Loucy (cell line): Measurements from ENCODE around the gene TMEM258.

Source experiments
- H2AFZ ChIP-seq: fragments of 200-600 bp; sonication (generic); 2 replicates; pipeline ENCODE4 v1.6.0; 2016; ENCODE audit warnings: antibody characterized with exemption, mild to moderate bottlenecking, low read length, moderate library complexity
- H3F3A ChIP-seq: fragments of 200-600 bp; 2 replicates; pipeline ENCODE4 v1.6.0; 2016; ENCODE audit warnings: antibody characterized with exemption, low read depth, mild to moderate bottlenecking
- H3K27me3 ChIP-seq: fragments of 200-600 bp; sonication (generic); 2 replicates; pipeline ENCODE4 v1.6.1; 2014; ENCODE audit warnings: low read length, mild to moderate bottlenecking; ENCODE audit not compliant: insufficient read depth, poor library complexity, severe bottlenecking
- H3K36me3 ChIP-seq: fragments of 200-600 bp; sonication (generic); 2 replicates; pipeline ENCODE4 v1.6.1; 2016; ENCODE audit warnings: low read length; ENCODE audit not compliant: insufficient read depth
- H3K4me1 ChIP-seq: fragments of 200-600 bp; sonication (generic); 2 replicates; pipeline ENCODE4 v1.5.1; 2014; ENCODE audit warnings: low read length, mild to moderate bottlenecking; ENCODE audit not compliant: insufficient read depth, poor library complexity, severe bottlenecking
- H3K4me2 ChIP-seq: fragments of 200-600 bp; sonication (generic); 2 replicates; pipeline ENCODE4 v1.6.0; 2014; ENCODE audit warnings: antibody characterized with exemption, low read length, low read depth, mild to moderate bottlenecking; ENCODE audit not compliant: poor library complexity, severe bottlenecking
- H3K4me3 ChIP-seq: fragments of 200-600 bp; sonication (generic); 2 replicates; pipeline ENCODE4 v1.5.1; 2014; ENCODE audit warnings: low read length, mild to moderate bottlenecking, mixed read lengths; ENCODE audit not compliant: poor library complexity, severe bottlenecking
- H3K79me2 ChIP-seq: fragments of 200-600 bp; sonication (generic); 2 replicates; pipeline ENCODE4 v1.6.1; 2014; ENCODE audit warnings: low read length; ENCODE audit not compliant: insufficient read depth
- H3K9ac ChIP-seq: fragments of 200-600 bp; sonication (generic); 2 replicates; pipeline ENCODE4 v1.6.0; 2014; ENCODE audit warnings: mild to moderate bottlenecking, low read depth, low read length, moderate library complexity; ENCODE audit not compliant: poor library complexity, severe bottlenecking
- H3K9me2 ChIP-seq: fragments of 200-600 bp; sonication (generic); replicated peaks from 2 replicates; pipeline ENCODE4 v1.6.1; 2016; ENCODE audit warnings: low read depth, low read length, mixed read lengths
- H3K9me3 ChIP-seq: fragments of 200-600 bp; sonication (generic); 2 replicates; pipeline ENCODE4 v1.6.1; 2014; ENCODE audit warnings: mild to moderate bottlenecking, antibody characterized with exemption, low read length, low read depth; ENCODE audit not compliant: insufficient read depth
- H4K20me1 ChIP-seq: fragments of 200-600 bp; sonication (generic); 2 replicates; pipeline ENCODE4 v1.6.0; 2014; ENCODE audit warnings: antibody characterized with exemption, low read length, mild to moderate bottlenecking; ENCODE audit not compliant: insufficient read depth, poor library complexity, severe bottlenecking
- EZH2phosphoT487 ChIP-seq: fragments of 200-600 bp; IDR thresholded peaks from 2 replicates; pipeline ENCODE4 v1.6.1; 2018; ENCODE audit warnings: antibody characterized with exemption, mild to moderate bottlenecking, moderate library complexity, borderline replicate concordance
- TF ChIP-seq, protein P1 (sequence below): fragments of 200-600 bp; sonication (generic); conservative IDR thresholded peaks from 2 replicates; pipeline ENCODE4 v1.5.1; 2014; ENCODE audit warnings: mild to moderate bottlenecking, antibody characterized with exemption, low read length

The TMEM258 gene

DNA sequence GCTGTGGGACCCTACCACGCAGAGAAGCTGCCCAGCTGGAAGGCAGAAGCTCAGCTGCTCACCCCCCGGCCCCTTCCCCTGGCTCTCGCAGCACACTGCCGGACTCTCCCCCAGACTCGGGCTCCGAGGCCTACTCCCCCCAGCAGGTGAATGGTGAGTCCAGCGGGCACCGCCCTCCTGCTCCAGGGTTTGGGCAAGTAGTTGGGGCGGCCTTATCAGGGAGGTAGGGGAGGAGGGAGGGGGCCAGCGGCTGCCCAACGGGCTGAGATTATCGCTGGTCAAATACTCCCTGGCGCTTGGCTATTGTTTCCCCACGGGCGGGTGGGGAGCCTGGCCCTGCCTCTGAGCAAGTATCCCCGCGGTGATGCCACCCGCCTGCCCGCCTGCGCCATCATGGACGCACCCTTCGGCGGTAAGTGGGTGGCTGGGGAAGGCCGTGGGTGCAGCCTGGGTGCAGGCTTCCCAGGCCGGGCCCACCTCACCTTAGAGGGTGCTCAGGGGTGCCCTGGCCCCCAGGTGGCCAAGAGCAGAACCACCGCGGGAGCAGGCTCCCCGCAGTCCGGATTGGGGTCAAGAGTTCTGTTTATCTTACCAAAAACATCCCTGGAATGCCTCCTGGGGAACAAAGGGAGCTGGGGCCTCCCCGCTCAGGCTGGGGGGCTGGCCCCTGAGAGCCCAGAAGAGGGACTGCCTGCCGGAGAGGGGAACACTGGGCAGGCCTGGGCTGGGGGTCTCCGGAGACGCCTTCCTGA is 23.1 kb downstream of the TMEM258 start:
- Histone ChIP-seq H3K79me2 (no peaks in the 10 kb centered on the region), H3K9ac (no peak overlapping the region), H3K4me1 (no peaks in the 10 kb centered on the region), H3K9me2 (no peaks in the 10 kb centered on the region), H3K4me2 (no peak overlapping the region), H2AFZ (no peak overlapping the region), H3K27me3 (no peaks in the 10 kb centered on the region), H3K9me3 (no peaks in the 10 kb centered on the region), H3K4me3 (no peak overlapping the region), H3F3A (no peaks in the 10 kb centered on the region), H3K36me3 (no peaks in the 10 kb centered on the region), H4K20me1 (no peaks in the 10 kb centered on the region)
- TF ChIP-seq EZH2phosphoT487: no peak
- TF ChIP-seq, protein P1, sequence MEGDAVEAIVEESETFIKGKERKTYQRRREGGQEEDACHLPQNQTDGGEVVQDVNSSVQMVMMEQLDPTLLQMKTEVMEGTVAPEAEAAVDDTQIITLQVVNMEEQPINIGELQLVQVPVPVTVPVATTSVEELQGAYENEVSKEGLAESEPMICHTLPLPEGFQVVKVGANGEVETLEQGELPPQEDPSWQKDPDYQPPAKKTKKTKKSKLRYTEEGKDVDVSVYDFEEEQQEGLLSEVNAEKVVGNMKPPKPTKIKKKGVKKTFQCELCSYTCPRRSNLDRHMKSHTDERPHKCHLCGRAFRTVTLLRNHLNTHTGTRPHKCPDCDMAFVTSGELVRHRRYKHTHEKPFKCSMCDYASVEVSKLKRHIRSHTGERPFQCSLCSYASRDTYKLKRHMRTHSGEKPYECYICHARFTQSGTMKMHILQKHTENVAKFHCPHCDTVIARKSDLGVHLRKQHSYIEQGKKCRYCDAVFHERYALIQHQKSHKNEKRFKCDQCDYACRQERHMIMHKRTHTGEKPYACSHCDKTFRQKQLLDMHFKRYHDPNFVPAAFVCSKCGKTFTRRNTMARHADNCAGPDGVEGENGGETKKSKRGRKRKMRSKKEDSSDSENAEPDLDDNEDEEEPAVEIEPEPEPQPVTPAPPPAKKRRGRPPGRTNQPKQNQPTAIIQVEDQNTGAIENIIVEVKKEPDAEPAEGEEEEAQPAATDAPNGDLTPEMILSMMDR: peak; percentile 36; the same call in 1 of the 2 replicates

DNA sequence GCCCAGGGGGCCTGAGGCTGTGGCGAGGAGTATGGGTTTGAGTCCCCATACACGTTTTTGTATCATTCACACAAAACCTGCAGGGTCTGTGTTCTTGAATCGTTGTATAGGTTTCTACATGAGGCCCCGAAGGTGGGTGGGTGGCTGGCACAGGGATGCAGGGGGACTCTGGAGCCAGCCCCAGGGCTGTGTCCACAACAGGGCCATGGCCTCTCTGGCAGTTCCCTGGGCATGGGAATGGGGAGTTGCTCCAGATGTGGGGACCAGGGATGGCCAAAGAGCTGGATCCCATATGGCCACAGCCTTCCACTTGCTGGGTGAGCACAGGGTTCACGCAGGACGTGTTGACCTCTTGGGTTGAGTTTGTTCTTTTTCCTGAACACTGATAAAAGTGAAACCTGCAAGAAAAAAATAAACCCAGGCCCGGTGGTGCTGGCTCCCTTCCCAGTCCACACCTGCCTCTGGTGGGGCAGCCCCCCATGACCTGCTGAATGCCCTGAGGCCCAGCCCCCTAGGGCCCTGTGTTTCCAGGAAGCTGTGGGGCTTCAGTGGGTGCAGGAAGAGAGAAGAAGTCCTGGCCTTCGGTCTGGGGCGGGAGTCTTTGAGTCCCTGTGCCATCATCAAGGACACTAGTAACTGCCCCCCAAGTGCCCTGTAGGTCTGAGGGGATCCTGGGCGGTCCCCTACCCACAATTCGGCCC is 23.9 kb downstream of the TMEM258 start:
- Histone ChIP-seq H3K36me3 (no peaks in the 10 kb centered on the region), H3F3A (no peaks in the 10 kb centered on the region), H3K9ac (no peak overlapping the region), H3K4me1 (no peaks in the 10 kb centered on the region), H3K9me3 (no peaks in the 10 kb centered on the region), H3K27me3 (no peaks in the 10 kb centered on the region), H2AFZ (no peak overlapping the region), H3K9me2 (no peaks in the 10 kb centered on the region), H4K20me1 (no peaks in the 10 kb centered on the region), H3K4me2 (no peak overlapping the region), H3K79me2 (no peaks in the 10 kb centered on the region), H3K4me3 (no peak overlapping the region)
- no peak for TF ChIP-seq EZH2phosphoT487
- TF ChIP-seq, protein P1: no peak

DNA sequence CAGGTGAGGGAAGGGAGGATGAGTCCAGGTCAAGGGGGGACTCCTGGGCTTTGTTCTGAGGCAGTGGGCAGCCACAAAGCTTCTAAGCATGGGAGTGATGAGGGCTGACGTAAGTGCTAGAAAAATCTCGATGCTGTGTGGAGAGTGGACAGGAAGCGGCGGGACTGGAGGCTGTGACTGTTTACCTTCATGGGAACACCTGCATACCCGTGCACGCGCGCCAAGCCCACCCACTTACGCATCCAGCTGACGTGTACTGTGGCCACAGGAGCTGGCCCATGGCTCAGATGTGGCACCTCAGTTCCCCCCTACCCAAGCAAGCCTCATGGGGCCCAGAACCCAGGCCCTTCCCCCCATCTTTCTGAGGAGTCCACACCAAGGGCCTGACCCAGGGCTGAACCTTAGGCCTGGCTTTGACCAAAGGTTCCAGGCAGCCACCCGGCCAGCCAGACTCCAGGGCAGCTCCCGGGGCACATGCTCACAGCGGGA is 26.0 kb downstream of the TMEM258 start:
- no peaks in the 10 kb centered on the region for H3K27me3 ChIP-seq
- H3K9me2 ChIP-seq: no peaks in the 10 kb centered on the region
- no peaks in the 10 kb centered on the region for H3K36me3 ChIP-seq
- H3K4me3 ChIP-seq: no peak overlapping the region
- H3K4me2 ChIP-seq: no peak overlapping the region
- no peaks in the 10 kb centered on the region for H4K20me1 ChIP-seq
- H3F3A ChIP-seq: no peaks in the 10 kb centered on the region
- no peak overlapping the region for H2AFZ ChIP-seq
- no peaks in the 10 kb centered on the region for H3K79me2 ChIP-seq
- no peak for TF ChIP-seq EZH2phosphoT487
- TF ChIP-seq, protein P1: no peak
- no peaks in the 10 kb centered on the region for H3K4me1 ChIP-seq
- H3K9ac ChIP-seq: no peak overlapping the region
- no peaks in the 10 kb centered on the region for H3K9me3 ChIP-seq
